ENCODE data around the gene TOX3. TPM values are rescaled to one million over a fixed set of nuclear protein-coding genes. Genes with fewer than 3 reads are reported as not detected.

The TOX3 gene
- total and polyA plus RNA-seq, 2 experiments from 2014 or later = 9.8 to 15.6 TPM

DNA sequence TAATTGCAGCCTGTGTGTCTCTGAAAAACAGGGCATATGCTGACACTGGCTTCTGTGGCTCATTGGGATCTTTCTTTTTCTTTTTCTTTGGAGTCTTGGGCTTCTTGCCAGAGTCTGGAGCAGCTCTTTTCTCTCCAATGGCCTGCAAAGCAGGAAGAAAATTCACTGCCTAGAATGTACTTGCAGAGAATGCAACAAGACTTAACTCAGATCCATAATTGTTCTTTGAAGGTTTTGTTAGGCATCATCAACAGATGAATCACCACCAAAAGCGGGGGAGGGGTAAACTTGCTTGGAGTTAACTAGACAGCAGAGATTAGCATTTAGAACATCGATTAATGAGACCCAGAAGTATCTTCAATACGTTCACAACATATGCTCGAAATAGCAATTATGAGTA is 100.9 kb downstream of the TOX3 start:
- Histone ChIP-seq H3K79me2 (replicated peaks; ENCODE audit: insufficient read depth) (no peaks in the 10 kb centered on the region), H3K36me3 (ENCODE audit: insufficient read depth) (peaks cover 3% of the 10 kb centered on the region; the same call in 1 of the 2 replicates), H2AFZ (no peak overlapping the region), H3F3A (replicated peaks; ENCODE audit: low read depth) (no peaks in the 10 kb centered on the region), H3K27ac (ENCODE audit: low read depth) (no peak overlapping the region), H3K4me1 (ENCODE audit: insufficient read depth) (peaks cover 36% of the 10 kb centered on the region), H3K4me3 (no peak overlapping the region), H3K9me2 (ENCODE audit: insufficient read depth) (no peaks in the 10 kb centered on the region), H4K20me1 (replicated peaks; ENCODE audit: insufficient read depth) (no peaks in the 10 kb centered on the region), H3K4me2 (peak overlapping the region; percentile 46), H3K27me3 (ENCODE audit: insufficient read depth) (no peaks in the 10 kb centered on the region)
- no peak for ATAC-seq
- Mint-ChIP-seq H3K4me1 (peaks cover 34% of the 10 kb centered on the region), H3K27ac (no peak overlapping the region; the same call in 1 of the 2 replicates), H3K4me3 (no peak overlapping the region), H3K36me3 (ENCODE audit: low read depth) (peaks cover 41% of the 10 kb centered on the region), H3K9me3 (0 out of 3 replicates have a peak, but pooled peaks cover under 1% of the 10 kb centered on the region), H3K27me3 (ENCODE audit: insufficient read depth, low read depth, poor library complexity) (no peaks in the 10 kb centered on the region)
- TF ChIP-seq STAT1 (IDR thresholded peaks at IDR 0.05; ENCODE audit: unreplicated experiment) = no peak
- TF ChIP-seq CREB1 (CRISPR knock-in tag; IDR thresholded peaks at IDR 0.05; ENCODE audit: low read depth) = no peak
- no peak for TF ChIP-seq EZH2 (IDR thresholded peaks at IDR 0.05; ENCODE audit: low read depth, unreplicated experiment)
- TF ChIP-seq, protein P1, sequence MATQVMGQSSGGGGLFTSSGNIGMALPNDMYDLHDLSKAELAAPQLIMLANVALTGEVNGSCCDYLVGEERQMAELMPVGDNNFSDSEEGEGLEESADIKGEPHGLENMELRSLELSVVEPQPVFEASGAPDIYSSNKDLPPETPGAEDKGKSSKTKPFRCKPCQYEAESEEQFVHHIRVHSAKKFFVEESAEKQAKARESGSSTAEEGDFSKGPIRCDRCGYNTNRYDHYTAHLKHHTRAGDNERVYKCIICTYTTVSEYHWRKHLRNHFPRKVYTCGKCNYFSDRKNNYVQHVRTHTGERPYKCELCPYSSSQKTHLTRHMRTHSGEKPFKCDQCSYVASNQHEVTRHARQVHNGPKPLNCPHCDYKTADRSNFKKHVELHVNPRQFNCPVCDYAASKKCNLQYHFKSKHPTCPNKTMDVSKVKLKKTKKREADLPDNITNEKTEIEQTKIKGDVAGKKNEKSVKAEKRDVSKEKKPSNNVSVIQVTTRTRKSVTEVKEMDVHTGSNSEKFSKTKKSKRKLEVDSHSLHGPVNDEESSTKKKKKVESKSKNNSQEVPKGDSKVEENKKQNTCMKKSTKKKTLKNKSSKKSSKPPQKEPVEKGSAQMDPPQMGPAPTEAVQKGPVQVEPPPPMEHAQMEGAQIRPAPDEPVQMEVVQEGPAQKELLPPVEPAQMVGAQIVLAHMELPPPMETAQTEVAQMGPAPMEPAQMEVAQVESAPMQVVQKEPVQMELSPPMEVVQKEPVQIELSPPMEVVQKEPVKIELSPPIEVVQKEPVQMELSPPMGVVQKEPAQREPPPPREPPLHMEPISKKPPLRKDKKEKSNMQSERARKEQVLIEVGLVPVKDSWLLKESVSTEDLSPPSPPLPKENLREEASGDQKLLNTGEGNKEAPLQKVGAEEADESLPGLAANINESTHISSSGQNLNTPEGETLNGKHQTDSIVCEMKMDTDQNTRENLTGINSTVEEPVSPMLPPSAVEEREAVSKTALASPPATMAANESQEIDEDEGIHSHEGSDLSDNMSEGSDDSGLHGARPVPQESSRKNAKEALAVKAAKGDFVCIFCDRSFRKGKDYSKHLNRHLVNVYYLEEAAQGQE (IDR thresholded peaks at IDR 0.05; ENCODE audit: unreplicated experiment) = no peak
- no peak for TF ChIP-seq ZNF331 (CRISPR knock-in tag; IDR thresholded peaks at IDR 0.05; ENCODE audit: low read depth)
- TF ChIP-seq, protein P2, sequence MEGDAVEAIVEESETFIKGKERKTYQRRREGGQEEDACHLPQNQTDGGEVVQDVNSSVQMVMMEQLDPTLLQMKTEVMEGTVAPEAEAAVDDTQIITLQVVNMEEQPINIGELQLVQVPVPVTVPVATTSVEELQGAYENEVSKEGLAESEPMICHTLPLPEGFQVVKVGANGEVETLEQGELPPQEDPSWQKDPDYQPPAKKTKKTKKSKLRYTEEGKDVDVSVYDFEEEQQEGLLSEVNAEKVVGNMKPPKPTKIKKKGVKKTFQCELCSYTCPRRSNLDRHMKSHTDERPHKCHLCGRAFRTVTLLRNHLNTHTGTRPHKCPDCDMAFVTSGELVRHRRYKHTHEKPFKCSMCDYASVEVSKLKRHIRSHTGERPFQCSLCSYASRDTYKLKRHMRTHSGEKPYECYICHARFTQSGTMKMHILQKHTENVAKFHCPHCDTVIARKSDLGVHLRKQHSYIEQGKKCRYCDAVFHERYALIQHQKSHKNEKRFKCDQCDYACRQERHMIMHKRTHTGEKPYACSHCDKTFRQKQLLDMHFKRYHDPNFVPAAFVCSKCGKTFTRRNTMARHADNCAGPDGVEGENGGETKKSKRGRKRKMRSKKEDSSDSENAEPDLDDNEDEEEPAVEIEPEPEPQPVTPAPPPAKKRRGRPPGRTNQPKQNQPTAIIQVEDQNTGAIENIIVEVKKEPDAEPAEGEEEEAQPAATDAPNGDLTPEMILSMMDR (conservative IDR thresholded peaks at IDR 0.05; ENCODE audit: low read depth in 2 of 2) = no peak
- no peak for TF ChIP-seq NANOG (IDR thresholded peaks at IDR 0.05; ENCODE audit: borderline replicate concordance)
- TF ChIP-seq JUNB (IDR thresholded peaks at IDR 0.05; ENCODE audit: unreplicated experiment) = no peak
- no peak for DNase-seq (ENCODE audit: low spot score)

DNA sequence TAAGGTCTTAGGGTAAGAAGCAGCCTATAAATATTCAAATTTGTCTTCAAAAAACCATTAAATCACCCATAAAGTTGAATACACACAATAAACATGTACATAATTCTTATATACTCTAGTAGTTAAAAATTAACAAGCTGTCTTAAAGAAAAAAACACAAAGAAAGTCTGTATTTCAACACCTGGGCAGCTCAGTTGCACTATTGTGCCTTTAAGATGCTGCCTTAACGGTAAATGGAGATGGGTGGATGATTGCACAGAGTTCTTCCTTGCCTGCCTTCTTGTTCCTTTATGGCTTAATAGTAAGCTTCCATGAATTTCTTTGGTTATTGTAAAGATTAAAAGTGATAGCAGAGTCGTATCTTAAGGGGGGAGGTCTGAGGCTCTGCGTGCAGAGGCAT is 105.1 kb downstream of the TOX3 start:
- H3K27me3 Mint-ChIP-seq (ENCODE audit: insufficient read depth, low read depth, poor library complexity) = no peaks in the 10 kb centered on the region
- peaks cover 11% of the 10 kb centered on the region for H3K36me3 ChIP-seq (ENCODE audit: insufficient read depth)
- no peak overlapping the region for H3K4me3 Mint-ChIP-seq
- H3K27ac Mint-ChIP-seq = no peak overlapping the region; the same call in 1 of the 2 replicates
- peaks cover 27% of the 10 kb centered on the region for H3K4me1 Mint-ChIP-seq
- peaks cover 12% of the 10 kb centered on the region; the same call in 2 of the 3 replicates for H3K9me3 Mint-ChIP-seq
- H3K4me2 ChIP-seq = no peak overlapping the region
- DNase-seq (ENCODE audit: low spot score) (no peak), ATAC-seq (no peak)
- no peaks in the 10 kb centered on the region for H3F3A ChIP-seq (replicated peaks; ENCODE audit: low read depth)
- H3K36me3 Mint-ChIP-seq (ENCODE audit: low read depth) = peaks cover 52% of the 10 kb centered on the region
- no peaks in the 10 kb centered on the region for H4K20me1 ChIP-seq (replicated peaks; ENCODE audit: insufficient read depth)
- H3K79me2 ChIP-seq (replicated peaks; ENCODE audit: insufficient read depth) = no peaks in the 10 kb centered on the region
- H3K27ac ChIP-seq (ENCODE audit: low read depth) = no peak overlapping the region
- TF ChIP-seq ZNF331 (CRISPR knock-in tag; IDR thresholded peaks at IDR 0.05; ENCODE audit: low read depth) (no peak), NANOG (IDR thresholded peaks at IDR 0.05; ENCODE audit: borderline replicate concordance) (no peak), POLR2AphosphoS5 (IDR thresholded peaks at IDR 0.05; ENCODE audit: low read depth) (no peak), EZH2 (IDR thresholded peaks at IDR 0.05; ENCODE audit: low read depth, unreplicated experiment) (no peak), STAT1 (IDR thresholded peaks at IDR 0.05; ENCODE audit: unreplicated experiment) (no peak)
- H3K4me1 ChIP-seq (ENCODE audit: insufficient read depth) = peaks cover 28% of the 10 kb centered on the region
- H2AFZ ChIP-seq = no peak overlapping the region
- no peak overlapping the region for H3K4me3 ChIP-seq
- no peaks in the 10 kb centered on the region for H3K9me2 ChIP-seq (ENCODE audit: insufficient read depth)
- no peaks in the 10 kb centered on the region for H3K27me3 ChIP-seq (ENCODE audit: insufficient read depth)
